Hippocampal formation (tissue), 2 donors: Measurements from ENCODE around the gene ZNF281.
A peak's percentile ranks its signal among the peaks of the same experiment; 100 is the strongest.
"Not testable (repeated sequence)": the region's sequence is repeated elsewhere in the genome, so short reads cannot be mapped to it uniquely, and the experiment has no call there.

Experiments used
- DNase-seq, 2 donors: peaks; one replicate each; lab custom pipeline; 2025; lab: John Stamatoyannopoulos, UW

ZNF281 gene

DNA sequence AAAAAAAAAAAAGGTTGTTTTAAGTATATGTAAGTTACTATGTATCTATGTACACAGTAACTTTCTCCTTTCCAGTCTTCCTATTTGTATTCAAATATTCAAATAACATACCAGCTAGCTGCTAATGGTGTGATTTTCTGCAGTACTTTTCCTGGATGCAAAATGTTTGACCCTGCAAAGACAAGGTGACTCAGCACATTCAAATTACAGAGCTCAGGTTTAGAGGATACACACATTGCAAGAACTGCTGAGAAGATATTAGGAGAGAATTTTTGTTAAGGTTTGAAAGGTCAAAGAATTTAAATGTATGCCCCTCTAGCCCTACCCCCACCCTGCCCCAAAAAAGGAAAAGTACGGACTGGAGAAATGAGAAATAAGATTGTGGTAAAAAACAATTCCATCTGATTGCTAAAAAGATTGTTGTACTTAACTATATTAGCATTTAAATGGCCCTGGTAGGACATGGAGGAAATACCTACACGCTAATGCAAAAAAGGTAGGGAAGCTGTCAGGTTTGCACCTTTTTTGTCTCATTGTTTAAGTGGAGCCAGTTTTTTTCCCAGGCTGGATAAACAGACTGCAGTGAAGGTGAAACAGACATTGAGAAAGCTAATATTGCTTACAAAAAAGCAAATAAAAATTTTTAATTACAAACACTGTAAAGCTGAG, 45.6 kb downstream of the ZNF281 start:
- no peak for DNase-seq

- no peak for DNase-seq
These were observed 46.4 kb downstream of the ZNF281 start for GRCh38 chr1:200363264-200363933.

DNA sequence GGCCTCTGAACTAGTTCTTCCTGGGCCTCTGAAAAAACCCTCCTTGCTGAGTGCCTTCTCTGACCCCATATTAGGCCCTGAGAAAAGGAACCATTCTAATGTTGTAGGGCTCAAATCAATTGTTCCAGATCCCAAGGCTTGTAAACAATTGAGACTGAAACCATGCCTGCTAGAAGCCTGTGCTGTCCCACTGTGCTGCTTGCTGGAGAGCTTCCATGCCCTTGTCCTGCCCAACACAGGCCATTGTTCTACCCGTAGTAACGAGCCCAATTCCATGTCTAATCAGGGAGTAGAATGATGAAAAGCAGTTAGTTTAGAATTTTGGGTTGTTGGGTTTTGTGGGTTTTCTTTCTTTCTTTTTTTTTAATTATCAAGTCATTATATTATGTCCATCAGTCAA, 47.4 kb downstream of the ZNF281 start:
- peak; percentile 44 to 78 for DNase-seq

GRCh38 chr1:200359610-200360163, 50.1 kb downstream of the ZNF281 start:
- DNase-seq = no peak

DNA sequence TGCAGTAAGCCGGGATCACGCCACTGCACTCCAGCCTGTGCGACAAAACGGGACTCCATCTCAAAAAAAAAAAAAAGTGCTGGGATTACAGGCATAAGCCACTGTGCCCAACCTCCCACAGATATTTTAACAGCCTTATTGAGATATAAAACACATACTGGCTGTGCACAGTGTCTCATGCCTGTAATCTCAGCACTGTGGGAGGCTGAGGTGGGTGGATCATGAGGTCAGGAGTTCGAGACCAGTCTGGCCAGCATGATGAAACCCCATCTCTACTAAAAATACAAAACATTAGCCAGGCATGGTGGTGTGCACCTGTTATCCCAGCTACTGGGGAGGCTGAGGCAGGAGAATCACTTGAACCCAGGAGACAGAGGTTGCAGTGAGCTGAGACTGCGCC, 51.9 kb downstream of the ZNF281 start:
- not testable (repeated sequence) for DNase-seq

DNA sequence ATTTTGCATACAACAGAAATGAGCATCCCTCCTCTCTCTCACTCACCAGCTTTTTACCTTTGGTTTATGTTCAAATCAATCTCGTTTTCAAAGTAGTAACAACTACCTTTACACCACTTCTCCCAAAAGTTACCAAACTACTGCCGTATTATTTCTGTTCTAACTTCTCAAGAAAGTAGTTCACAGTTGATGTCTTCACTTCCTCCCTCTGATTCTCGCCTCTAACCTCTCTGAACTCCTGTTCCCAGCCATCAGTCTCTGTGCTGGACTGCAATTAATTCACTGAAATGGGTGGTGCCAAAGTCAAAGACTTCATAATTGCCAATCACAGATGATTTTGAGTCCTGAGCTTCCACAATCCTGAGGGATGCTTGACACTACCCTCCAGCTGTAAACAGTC, 54.0 kb downstream of the ZNF281 start:
- DNase-seq = no peak
